Superior temporal gyrus (tissue), 1 donor: ENCODE results near the gene LMX1A.

Experiments
- DNase-seq: peaks from one replicate; pipeline ENCODE4 v3.0.0-alpha.2; 2016; ENCODE audit errors: extremely low spot score

Gene LMX1A

GRCh38 chr1:165224504-165224903 is 132.0 kb downstream of the LMX1A start:
- no peak for DNase-seq

DNA sequence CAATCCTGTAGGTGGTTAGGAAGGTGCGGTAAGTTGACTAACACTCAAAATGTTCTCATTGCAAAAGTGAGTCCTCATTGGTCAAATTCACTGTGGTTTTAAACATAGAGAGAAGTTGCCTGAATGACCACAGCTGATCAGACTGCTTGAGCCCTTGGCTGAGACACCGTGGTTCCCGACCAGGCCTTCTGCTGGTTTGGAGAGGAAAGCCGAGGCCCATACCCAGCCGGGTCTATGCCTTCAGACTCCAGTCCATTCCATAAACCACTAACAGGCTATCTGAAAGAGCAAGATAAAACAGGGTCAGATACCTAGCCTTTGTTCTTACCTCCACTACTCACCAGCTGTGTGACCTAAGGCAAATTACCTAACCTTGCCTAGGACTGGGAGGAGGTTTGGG is 133.9 kb downstream of the LMX1A start:
- no peak for DNase-seq

DNA sequence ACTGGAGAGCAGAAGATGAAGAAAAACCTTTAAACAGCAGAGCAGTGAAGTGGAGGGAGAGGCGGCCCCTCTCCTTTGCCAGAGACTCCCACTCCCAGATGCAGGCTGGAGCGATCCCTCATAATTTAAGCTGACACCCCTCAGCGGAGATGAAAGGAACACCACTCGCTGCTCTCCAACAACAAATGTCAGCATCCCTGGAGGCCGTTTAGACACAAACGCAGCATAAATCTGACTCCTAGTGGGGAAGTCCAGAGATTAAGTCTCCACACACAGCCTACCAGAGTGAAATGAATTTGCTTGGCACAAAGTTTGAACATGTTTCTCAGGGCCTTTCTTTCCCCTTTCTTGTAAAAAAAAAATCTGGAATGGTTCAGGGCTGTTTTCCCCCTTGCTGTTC is 137.8 kb downstream of the LMX1A start:
- no peak for DNase-seq

DNA sequence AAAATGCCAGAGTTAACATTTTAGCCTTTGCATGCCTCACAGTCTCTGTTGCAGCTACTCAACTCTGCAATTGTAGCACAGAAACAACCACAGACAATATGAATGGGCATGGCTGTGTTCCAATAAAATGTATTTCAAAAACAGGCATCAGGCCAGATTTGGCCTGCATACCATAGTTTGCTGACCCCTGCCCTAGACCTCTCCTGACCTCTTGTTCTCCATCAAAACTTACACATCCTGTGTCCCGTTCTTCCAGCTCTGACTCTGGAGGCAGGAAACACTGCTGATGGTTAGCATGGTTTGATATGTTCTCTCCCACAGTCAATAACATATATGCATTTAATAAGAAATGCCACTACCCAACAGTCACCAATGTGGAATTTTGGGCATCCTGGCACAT is 138.6 kb downstream of the LMX1A start:
- no peak for DNase-seq

DNA sequence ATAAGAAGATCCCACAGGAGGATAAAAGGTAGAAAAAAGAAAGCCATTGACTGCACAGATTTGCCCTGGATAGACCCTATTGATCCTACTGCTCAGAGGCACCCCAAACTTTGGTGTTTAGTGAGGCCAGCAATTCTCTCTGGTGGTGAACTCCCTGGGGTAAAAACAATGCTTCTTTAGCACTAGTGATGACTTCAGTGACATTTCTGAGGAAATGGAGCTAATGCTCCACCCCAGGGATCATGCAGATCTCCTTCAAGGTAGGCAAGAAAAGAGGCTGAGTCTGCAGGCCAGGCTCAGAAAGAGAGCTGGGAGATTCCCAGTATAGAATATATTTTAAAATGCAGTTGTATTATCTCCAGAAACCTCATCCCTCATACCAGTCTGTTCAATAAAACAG is 140.3 kb downstream of the LMX1A start:
- DNase-seq = no peak

DNA sequence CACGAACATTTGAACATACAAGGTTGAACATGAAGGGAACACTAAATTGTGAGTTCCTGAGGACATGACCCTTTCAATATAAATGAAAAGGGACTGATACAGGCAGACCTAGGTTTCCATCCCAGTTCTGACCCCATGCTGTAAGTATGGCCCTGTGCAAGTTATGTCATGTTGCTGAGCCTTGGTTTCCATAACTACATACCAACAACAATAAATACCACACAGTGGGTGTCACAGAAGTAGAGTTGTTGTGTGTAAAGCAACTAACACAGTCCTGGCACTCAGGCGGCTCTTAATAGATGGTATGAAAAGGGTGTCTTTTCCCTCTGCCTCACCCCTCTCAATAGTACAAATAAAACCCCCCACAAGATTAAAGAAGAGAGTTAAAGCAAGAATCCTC is 140.8 kb downstream of the LMX1A start:
- no peak for DNase-seq

GRCh38 chr1:165212229-165212628 is 144.3 kb downstream of the LMX1A start:
- DNase-seq = no peak

DNA sequence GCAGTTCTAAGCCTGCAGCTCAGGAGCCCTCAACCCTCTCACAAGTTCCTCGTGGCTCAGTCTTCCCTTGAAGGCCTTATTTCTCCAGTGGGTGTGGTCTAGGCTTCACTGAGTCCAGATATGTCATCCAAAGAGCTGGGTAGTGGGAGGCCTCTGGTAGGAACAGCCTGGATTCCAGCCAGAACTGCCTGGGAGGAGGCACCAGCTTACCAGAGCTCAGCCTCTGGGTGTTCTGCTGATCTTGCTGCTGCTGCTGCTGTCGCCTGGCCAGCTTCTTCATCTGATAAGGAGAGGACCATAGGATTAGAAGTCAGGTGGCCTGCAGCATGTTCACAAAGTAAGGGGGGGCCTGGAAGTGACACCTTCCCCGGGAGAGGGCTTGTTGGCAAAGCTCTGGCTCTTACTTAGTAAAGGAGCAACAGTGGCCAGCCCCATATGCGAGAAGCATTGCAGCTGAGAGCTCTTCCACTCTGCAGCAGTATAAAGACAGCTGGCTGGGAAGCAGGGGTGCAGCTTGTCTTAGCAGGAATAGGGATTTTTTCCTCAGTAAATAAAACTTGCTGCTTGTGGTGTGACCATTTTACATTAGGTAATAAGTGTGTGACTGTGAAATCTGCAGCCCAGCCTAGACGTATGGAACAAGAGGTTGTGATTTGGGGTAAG is 148.5 kb downstream of the LMX1A start:
- DNase-seq = no peak

GRCh38 chr1:165205145-165205544 is 151.4 kb downstream of the LMX1A start:
- no peak for DNase-seq

DNA sequence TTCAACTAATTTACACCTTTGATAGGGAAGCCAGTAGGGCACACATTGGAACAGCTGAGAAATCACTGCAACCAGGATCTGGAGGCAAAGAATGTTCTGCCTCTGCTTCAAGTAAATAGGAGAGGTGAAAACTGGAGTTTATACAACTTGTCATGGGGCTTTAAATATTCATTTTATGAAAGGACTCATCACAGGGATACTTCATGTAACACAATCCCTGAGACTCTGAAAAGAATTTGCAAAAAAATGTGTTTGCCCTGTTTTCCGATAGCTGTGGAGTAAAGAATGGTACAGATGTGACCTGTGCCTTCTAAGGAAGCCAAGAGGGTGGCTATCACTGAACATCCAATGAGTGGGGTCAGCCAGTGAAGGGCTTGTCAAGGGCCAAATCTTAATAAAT is 152.0 kb downstream of the LMX1A start:
- DNase-seq = no peak

DNA sequence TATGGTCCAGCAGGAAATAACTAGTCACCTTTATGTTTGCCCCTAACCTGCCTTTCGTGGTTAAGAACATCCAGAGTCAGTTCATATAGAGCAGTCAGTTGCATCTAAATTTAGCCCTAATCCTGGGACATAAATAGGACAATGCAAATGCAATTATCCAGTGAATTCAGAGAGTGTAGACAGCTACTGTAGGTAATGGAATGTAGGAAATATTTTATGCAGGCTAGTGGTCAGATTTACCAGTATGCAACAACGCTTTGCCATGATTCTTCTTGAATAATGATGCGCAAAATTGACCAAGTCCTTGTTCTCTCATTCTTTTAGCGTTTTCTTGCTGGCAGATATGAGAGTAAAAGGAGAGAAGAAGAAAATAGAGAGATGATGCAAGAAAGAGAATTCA is 165.4 kb downstream of the LMX1A start:
- DNase-seq = no peak

GRCh38 chr1:165189913-165190312 is 166.6 kb downstream of the LMX1A start:
- no peak for DNase-seq

DNA sequence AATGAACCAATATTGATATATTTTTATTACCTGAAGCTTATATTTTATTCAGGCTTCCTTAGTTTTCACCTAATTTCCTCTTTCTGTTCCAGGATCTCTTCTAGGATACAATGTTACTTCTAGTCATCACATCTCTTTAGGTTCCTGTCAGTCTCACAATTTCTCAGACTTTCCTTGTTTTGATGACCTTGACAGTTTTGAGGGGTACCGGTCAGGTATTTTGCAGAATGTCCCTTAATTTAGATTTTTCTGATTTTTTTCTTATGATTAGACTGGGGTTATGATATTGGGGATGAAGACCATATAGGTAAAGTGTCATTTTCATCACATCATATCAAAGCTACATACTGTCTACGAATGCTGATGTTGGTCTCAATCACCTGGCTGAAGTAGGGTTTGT is 167.5 kb downstream of the LMX1A start:
- no peak for DNase-seq

DNA sequence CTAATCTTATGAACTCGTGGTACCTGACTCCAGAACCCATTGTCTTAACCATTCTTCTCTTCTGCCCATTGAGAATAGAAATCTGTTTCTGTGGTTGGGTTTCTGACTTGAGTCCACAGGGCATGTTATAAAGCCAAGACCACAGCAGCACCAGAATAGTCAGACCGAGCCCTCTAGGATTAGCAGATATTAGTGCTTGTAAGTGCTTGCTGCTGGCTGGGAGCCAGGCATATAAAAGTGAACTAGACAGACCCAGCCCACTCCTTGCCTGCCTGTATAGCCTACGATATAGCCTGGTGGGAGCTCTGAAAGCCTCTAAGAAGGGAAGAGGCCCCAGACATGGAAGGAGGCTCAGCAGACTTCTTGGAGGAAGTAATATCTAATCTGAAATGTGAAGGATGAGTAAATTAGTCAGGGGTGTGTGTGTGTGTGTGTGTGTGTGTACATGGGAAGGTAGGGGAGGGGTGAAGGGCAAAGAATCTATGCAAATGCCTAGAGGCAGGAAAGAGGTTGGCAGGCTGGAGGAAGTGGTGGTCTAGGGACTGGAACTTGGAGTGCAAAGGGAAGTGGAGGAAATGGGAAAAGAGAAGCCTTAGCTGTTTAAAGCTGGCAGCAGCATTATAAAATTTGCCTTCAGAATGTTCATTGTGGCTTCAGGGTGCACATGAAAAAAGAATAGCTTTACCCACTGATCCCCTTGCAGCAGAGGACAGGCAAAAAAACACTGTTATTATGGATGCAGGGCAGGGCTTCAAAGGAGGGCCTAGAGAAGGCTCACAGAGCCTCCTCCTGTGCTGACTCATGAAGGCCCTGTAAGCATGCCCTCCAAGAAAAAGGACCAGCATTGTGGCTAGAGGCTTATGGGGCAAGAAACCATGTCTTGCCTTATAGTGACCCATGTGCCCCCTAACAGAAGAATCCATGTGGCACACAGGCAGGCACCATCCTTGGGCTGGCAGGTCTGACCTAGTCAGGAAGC is 169.2 kb downstream of the LMX1A start:
- no peak for DNase-seq

GRCh38 chr1:165185161-165185889 is 171.2 kb downstream of the LMX1A start:
- no peak for DNase-seq

DNA sequence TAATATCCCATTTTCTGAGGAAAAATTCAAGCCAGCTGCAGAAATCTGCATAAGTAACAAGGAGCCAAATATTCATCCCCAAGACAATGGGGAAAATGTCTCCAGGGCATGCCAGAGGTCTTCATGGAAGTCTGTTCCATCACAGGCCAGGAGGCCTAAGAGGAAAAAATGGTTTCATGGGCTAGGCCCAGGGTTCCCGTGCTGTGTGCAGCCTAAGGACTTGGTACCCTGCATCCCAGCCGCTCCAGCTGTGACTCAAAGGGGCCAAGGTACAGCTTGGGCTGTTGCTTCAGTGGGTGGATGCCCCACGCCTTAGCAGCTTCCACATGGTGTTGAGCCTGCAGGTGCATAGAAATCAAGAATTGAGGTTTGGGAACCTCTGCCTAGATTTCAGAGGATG is 173.5 kb downstream of the LMX1A start:
- no peak for DNase-seq

DNA sequence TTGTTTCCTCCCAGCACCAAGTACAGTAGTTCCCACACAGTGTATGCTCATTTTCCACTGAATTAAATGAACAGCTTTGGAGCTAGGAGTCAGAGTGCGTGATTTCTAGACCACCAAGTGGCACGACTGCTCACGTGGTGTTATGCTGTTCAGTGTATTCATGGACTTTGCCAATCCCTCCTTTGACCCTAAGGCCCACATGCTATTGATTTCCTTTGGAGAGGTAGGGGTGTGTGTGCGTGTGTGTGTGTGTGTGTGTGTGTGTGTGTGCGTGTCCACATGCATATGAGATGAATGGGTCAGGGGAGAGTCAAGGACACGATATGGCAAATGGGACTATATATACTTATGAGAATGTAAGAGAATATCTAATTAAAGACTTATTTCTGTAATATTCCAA is 177.2 kb downstream of the LMX1A start:
- no peak for DNase-seq

GRCh38 chr1:165174491-165174890 is 182.0 kb downstream of the LMX1A start:
- no peak for DNase-seq

GRCh38 chr1:165173818-165174217 is 182.7 kb downstream of the LMX1A start:
- no peak for DNase-seq

DNA sequence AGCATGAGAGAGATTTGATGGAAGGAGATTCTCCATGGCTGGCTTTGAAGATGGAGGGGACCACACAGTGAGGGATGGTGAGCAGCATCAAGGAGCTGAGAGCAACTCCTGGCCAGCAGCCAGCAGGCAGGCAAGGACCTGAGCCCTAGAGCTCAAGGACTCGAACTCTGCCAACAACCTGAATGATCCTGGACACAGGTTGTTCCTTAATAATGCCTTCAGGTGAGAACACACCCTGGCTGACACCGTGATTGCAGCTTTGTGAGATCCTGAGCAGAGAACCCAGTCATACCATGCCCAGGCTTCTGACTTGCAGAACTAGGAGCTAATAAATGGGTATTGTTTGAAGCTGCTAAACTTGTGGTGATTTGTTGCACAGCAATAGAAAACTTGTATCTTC is 183.1 kb downstream of the LMX1A start:
- no peak for DNase-seq

GRCh38 chr1:165172666-165173065 is 183.8 kb downstream of the LMX1A start:
- no peak for DNase-seq

DNA sequence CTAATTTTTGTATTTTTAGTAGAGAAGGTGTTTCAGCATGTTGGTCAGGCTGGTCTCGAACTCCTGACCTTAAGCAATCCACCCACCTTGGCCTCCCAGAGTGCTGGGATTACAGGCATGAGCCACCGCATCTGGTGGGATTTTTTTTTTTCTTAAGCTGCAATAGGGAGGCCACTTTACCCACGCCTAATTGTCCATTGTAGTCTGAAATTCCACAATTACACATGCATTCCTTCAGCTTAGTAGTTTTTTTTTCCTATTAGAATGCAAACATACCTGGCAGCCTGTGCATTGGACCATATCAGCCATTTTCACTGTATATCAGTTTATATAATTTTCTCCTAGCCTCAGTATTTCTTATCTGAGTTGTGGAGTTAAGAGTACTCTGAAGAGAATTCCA is 186.8 kb downstream of the LMX1A start:
- no peak for DNase-seq

DNA sequence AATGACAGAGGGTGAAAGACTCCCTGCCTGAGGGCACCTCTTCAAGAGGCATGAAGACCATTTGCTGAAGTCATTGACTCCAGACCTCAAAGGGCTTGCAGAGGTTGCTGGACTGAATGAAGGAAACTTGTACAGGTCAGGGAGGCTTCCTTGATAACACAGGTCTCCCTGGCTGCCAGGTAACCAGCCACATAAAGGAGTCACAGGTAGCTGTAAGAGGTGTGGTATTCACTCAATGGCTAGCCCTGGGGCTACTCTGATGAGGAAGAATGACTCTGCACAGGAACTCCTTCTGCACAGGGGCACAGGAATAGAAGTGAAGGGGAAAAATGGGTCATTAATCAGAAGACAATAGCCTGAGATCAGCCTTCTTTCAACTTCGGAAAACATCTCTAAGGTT is 187.5 kb downstream of the LMX1A start:
- no peak for DNase-seq
